ENCODE results near the gene CREB5.

The CREB5 gene

DNA sequence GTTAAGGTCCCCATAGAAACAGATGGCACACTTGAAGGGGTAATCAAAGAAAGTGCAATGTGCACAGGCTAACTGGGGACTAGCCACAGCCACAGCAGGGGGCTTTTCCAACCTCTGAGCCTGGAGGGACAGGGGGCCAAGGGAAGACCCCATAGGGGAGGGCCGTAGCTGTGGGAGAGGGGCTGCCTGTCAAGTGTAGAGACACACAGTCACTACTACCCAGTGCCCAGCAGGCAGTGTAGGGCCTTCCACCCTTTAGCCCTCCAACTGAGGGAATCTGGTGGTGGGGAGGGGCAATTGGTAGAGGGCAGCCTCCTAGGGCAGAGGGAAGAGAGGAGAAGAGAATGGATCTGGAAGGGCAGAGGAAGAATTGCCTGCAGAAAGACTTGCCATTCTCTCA is 54.6 kb downstream of the CREB5 start:
- Mint-ChIP-seq H3K27ac (no peak overlapping the region), H3K4me3 (no peak overlapping the region), H3K9me3 (no peaks in the 10 kb centered on the region), H3K36me3 (no peaks in the 10 kb centered on the region), H3K27me3 (no peaks in the 10 kb centered on the region), H3K4me1 (no peaks in the 10 kb centered on the region)
- no peak for DNase-seq
- CTCF ChIA-PET = no interaction called here

GRCh38 chr7:28469562-28469961 is 57.2 kb downstream of the CREB5 start:
- H3K36me3 Mint-ChIP-seq = no peaks in the 10 kb centered on the region
- H3K27ac Mint-ChIP-seq = no peak overlapping the region
- H3K27me3 Mint-ChIP-seq = peaks cover 11% of the 10 kb centered on the region
- no peak for DNase-seq
- H3K9me3 Mint-ChIP-seq = no peaks in the 10 kb centered on the region
- CTCF ChIA-PET = no interaction called here
- no peaks in the 10 kb centered on the region for H3K4me1 Mint-ChIP-seq
- H3K4me3 Mint-ChIP-seq = no peak overlapping the region

DNA sequence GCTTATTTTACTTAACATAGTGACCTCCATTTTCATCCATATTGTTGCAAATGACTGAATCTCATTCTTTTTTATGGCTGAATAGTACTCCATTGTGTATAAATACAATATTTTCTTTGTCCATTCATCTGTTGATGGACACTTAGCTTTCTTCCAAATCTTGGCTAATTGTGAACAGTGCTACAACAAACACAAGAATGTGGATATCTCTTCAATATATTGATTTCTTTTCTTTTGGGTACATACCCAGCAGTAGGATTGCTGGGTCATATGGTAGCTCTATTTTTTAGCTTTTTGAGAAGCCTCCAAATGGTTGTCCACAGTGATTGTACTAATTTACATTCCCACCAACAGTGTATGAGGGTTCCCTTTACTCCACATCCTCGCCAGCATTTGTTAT is 58.0 kb downstream of the CREB5 start:
- H3K27ac Mint-ChIP-seq = no peak overlapping the region
- H3K9me3 Mint-ChIP-seq = no peaks in the 10 kb centered on the region
- CTCF ChIA-PET = no interaction called here
- DNase-seq = no peak
- H3K36me3 Mint-ChIP-seq = no peaks in the 10 kb centered on the region
- H3K4me3 Mint-ChIP-seq = no peak overlapping the region
- no peaks in the 10 kb centered on the region for H3K4me1 Mint-ChIP-seq
- peaks cover 11% of the 10 kb centered on the region for H3K27me3 Mint-ChIP-seq

DNA sequence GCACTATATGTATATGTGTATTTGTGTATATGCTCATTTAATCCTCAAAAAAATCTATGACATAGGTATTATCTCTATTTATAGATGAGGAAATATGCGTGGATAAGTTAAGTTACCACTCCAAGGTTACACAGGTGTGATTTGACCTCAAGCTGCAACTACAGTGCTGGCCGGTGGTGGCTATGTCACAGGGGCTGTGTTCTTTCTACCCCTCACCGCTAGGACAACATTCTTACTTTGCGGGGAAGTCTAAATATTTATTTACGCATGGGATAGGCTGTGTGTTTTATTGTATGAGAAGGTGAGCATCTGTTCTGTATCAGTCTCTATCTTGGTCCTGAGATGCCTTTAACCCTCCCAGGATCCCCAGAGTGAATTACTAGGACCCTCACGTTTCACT is 60.0 kb downstream of the CREB5 start:
- CTCF ChIA-PET = no interaction called here

DNA sequence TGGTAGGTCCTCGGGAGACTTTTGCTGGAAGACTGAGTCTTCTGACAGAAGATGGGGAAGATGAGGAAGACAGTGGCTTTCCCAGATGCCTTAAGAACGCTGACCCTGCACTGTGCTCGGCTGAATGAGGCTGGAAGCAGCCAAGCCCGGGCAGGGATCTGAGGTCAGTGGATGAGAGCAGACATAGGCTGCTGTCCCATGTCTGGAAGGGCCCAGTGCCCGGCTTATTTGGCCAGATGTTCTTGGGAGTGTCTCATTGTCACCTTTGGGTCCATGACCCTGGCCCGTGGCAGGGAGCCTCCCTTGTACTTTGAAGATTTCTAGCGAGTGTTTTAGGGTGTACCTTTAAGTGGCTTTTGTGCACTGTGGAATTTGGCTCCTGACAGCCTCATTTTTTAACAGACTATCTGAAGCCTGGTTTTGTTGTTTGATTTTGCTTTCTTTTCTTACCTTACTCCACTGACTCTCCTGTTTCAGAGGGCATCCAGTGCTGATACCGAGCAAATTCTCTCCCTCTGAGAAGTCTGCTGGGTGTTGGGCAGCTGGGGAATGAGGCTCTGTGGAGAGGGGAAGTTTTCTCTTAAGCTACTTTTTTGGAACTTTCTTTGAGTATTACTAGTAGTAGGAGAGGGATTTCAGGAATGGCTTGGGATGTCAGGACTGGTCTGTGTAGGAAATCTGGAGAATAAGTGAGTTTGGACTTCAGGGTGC is 61.4 kb downstream of the CREB5 start:
- no peak for DNase-seq
- CTCF ChIA-PET = no interaction called here
- H3K36me3 Mint-ChIP-seq = no peaks in the 10 kb centered on the region
- peaks cover 18% of the 10 kb centered on the region for H3K27me3 Mint-ChIP-seq
- H3K4me3 Mint-ChIP-seq = no peak overlapping the region
- no peaks in the 10 kb centered on the region for H3K4me1 Mint-ChIP-seq
- no peaks in the 10 kb centered on the region for H3K9me3 Mint-ChIP-seq
- H3K27ac Mint-ChIP-seq = no peak overlapping the region

More for the DNA sequence above, 60.0 kb downstream of the CREB5 start:
- Mint-ChIP-seq H3K36me3 (no peaks in the 10 kb centered on the region), H3K4me3 (no peak overlapping the region), H3K27ac (no peak overlapping the region), H3K4me1 (no peaks in the 10 kb centered on the region), H3K27me3 (peaks cover 17% of the 10 kb centered on the region), H3K9me3 (no peaks in the 10 kb centered on the region)
- no peak for DNase-seq

- no peaks in the 10 kb centered on the region for H3K36me3 Mint-ChIP-seq
- H3K4me1 Mint-ChIP-seq = no peaks in the 10 kb centered on the region
- CTCF ChIA-PET = no interaction called here
- no peaks in the 10 kb centered on the region for H3K9me3 Mint-ChIP-seq
- no peak for DNase-seq
- H3K27me3 Mint-ChIP-seq = peaks cover 18% of the 10 kb centered on the region
- no peak overlapping the region for H3K27ac Mint-ChIP-seq
- H3K4me3 Mint-ChIP-seq = no peak overlapping the region
These were observed 61.9 kb downstream of the CREB5 start for GRCh38 chr7:28474282-28474638.

DNA sequence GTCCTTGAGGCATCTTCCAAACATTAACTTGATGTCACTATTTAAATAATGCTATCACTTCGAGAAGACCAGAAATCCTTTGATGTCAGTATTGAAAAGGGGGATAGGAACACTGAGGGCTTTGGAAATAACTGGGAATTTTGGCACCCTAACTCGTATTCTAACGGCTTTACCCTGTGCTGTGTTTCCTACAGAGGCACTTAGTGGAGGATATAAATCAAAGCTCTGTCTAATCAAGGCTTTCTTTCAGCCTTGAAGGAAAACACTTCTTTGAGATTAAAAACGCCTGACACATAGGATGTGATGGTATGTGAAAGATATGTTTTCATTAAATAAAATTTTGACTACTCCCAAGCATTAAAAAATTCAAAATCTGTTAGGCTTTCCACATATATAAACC is 62.3 kb downstream of the CREB5 start:
- Mint-ChIP-seq H3K27ac (no peak overlapping the region), H3K27me3 (peaks cover 18% of the 10 kb centered on the region), H3K4me1 (no peaks in the 10 kb centered on the region), H3K36me3 (no peaks in the 10 kb centered on the region), H3K9me3 (no peaks in the 10 kb centered on the region), H3K4me3 (no peak overlapping the region)
- CTCF ChIA-PET = no interaction called here
- DNase-seq = no peak

DNA sequence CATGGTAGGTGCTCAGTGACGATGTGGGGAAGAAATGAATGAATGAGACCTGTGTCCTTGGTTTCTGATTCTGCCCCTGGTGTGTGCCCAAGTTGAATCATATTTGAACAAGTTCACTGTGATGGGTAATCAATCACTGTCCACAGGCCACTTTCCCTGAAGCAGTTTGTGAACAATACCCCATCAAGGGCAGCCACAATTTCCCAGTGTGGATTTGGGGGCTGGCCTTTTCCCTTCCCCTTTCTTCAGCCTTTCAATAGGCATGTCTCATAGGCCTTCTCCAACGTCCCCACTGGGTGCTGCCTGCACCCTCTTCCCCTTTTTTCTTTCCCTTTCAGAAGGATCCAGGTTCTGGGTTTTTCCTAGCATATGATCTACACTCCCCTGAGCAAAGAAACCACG is 64.7 kb downstream of the CREB5 start:
- no peak for DNase-seq
- no peaks in the 10 kb centered on the region for H3K9me3 Mint-ChIP-seq
- peaks cover 18% of the 10 kb centered on the region for H3K27me3 Mint-ChIP-seq
- no peak overlapping the region for H3K27ac Mint-ChIP-seq
- no peaks in the 10 kb centered on the region for H3K36me3 Mint-ChIP-seq
- H3K4me1 Mint-ChIP-seq = peaks cover 2% of the 10 kb centered on the region
- CTCF ChIA-PET = no interaction called here
- H3K4me3 Mint-ChIP-seq = no peak overlapping the region

DNA sequence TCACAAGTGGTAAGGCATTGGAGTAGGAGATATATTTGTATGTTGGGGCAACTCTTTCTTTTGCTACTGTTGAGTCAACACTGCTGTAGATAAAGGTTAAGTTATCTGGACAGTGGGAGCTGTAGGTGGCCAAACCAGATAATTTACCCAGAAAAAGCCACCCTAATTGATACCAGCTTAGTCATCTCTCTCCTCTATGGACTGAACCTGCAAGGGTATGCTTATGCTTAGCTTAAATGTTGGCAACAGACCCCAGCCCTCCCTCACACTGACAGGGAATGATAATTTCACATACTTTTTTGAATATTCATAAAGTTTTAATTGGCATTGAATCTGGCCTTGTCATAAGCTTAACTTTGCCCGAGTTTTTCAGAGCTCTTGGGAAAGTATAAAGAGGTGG is 66.3 kb downstream of the CREB5 start:
- peaks cover 2% of the 10 kb centered on the region for H3K4me1 Mint-ChIP-seq
- H3K9me3 Mint-ChIP-seq = no peaks in the 10 kb centered on the region
- CTCF ChIA-PET = interaction anchor here (0.9 kb wide), 1 partner anchor 14 kb away, joined by 3 read pairs; no protein-coding TSS in a partner anchor
- peaks cover 13% of the 10 kb centered on the region for H3K27me3 Mint-ChIP-seq
- no peak overlapping the region for H3K4me3 Mint-ChIP-seq
- no peak for DNase-seq
- H3K27ac Mint-ChIP-seq = no peak overlapping the region
- no peaks in the 10 kb centered on the region for H3K36me3 Mint-ChIP-seq

- Mint-ChIP-seq H3K27me3 (peaks cover 7% of the 10 kb centered on the region), H3K9me3 (no peaks in the 10 kb centered on the region), H3K4me3 (no peak overlapping the region), H3K36me3 (no peaks in the 10 kb centered on the region), H3K4me1 (peaks cover 2% of the 10 kb centered on the region), H3K27ac (no peak overlapping the region)
- CTCF ChIA-PET = no interaction called here
- no peak for DNase-seq
These were observed 67.2 kb downstream of the CREB5 start for GRCh38 chr7:28479507-28479947.

GRCh38 chr7:28480595-28480994 is 68.3 kb downstream of the CREB5 start:
- CTCF ChIA-PET = no interaction called here
- Mint-ChIP-seq H3K9me3 (no peaks in the 10 kb centered on the region), H3K4me3 (no peak overlapping the region), H3K36me3 (no peaks in the 10 kb centered on the region), H3K4me1 (peaks cover 2% of the 10 kb centered on the region), H3K27me3 (peaks cover 7% of the 10 kb centered on the region), H3K27ac (no peak overlapping the region)
- no peak for DNase-seq

GRCh38 chr7:28481091-28481926 is 69.0 kb downstream of the CREB5 start:
- no peak for DNase-seq
- Mint-ChIP-seq H3K9me3 (no peaks in the 10 kb centered on the region), H3K27me3 (peaks cover 7% of the 10 kb centered on the region), H3K4me1 (peaks cover 2% of the 10 kb centered on the region), H3K36me3 (no peaks in the 10 kb centered on the region), H3K27ac (no peak overlapping the region), H3K4me3 (no peak overlapping the region)
- CTCF ChIA-PET = no interaction called here

- no peak overlapping the region for H3K4me3 Mint-ChIP-seq
- H3K4me1 Mint-ChIP-seq = peaks cover 2% of the 10 kb centered on the region
- no peaks in the 10 kb centered on the region for H3K36me3 Mint-ChIP-seq
- CTCF ChIA-PET = no interaction called here
- H3K27me3 Mint-ChIP-seq = no peaks in the 10 kb centered on the region
- DNase-seq = no peak
- H3K9me3 Mint-ChIP-seq = no peaks in the 10 kb centered on the region
- H3K27ac Mint-ChIP-seq = no peak overlapping the region
These were observed 70.8 kb downstream of the CREB5 start for GRCh38 chr7:28483112-28483511.

GRCh38 chr7:28483908-28484605 is 71.7 kb downstream of the CREB5 start:
- no peak for DNase-seq
- Mint-ChIP-seq H3K4me3 (no peak overlapping the region), H3K36me3 (no peaks in the 10 kb centered on the region), H3K4me1 (peaks cover 2% of the 10 kb centered on the region), H3K27me3 (no peaks in the 10 kb centered on the region), H3K9me3 (no peaks in the 10 kb centered on the region), H3K27ac (no peak overlapping the region)
- CTCF ChIA-PET = no interaction called here

DNA sequence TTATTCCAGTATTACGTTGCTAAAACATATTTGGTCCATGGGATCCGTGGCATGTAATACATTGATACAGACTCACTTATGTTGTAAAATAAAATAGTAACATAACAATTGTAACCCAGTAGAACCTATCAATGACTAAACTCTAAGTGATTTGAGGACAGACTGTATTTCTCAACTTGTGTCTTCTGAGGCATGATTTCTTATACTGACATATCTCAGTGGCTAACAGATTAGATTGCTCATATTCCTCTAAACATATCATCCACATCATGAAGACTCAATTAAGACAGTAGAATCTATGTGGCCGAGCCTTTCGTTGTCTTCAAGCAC is 72.3 kb downstream of the CREB5 start:
- Mint-ChIP-seq H3K4me1 (peaks cover 2% of the 10 kb centered on the region), H3K9me3 (no peaks in the 10 kb centered on the region), H3K27me3 (no peaks in the 10 kb centered on the region), H3K36me3 (no peaks in the 10 kb centered on the region), H3K27ac (no peak overlapping the region), H3K4me3 (no peak overlapping the region)
- DNase-seq = no peak
- CTCF ChIA-PET = no interaction called here

Measured in activated naive CD4-positive, alpha-beta T cell treated with anti-CD3 and anti-CD28 coated beads, Interleukin-2, amount 10 ng/mL, durations not matched to agents 7 days and 5 days (primary cell).